ENCODE measurements around the gene OSBPL10.
"Not testable (repeated sequence)": the region's sequence is repeated elsewhere in the genome, so short reads cannot be mapped to it uniquely, and the experiment has no call there.

The OSBPL10 gene

GRCh38 chr3:31692751-31693150, 288.3 kb downstream of the OSBPL10 start:
- DNase-seq: no peak

DNA sequence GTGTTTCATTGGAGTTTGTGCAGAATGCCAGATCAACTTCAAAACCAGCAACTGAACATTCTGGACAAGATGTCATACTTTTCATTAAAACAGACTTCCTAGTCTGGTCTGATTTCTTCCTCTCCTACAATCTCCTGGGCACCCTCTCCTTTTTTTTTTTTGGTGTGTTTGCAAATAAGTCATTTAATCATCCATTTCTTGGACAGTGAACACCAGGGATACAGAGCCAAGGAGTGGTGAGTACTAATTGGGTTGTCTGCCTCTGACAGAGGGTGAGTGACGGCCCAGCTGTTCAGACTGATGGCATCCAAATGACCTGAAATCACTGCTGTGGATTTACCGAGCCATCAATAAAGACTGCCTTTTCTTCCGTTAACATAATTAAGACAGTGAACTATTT, 290.3 kb downstream of the OSBPL10 start:
- DNase-seq: no peak

DNA sequence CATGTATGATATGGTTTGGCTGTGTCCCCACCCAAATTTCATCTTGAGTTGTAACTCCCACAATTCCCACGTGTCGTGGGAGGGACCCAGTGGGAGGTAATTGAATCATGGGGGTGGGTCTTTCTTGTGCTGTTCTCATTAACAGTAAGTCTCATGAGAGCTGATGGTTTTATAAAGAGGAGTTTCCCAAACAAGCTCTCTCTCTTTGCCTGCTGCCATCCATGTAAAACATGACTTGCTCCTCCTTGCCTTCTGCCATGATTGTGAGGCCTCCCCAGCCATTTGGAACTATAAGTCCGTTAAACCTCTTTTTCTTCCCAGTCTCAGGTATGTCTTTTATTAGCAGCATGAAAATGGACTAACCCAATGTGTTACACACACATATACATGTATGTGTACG, 291.5 kb downstream of the OSBPL10 start:
- not testable (repeated sequence) for DNase-seq

- no peak for DNase-seq
These were observed 292.1 kb downstream of the OSBPL10 start for GRCh38 chr3:31688984-31689383.

- DNase-seq: no peak
These were observed 293.9 kb downstream of the OSBPL10 start for GRCh38 chr3:31687020-31687802.

DNA sequence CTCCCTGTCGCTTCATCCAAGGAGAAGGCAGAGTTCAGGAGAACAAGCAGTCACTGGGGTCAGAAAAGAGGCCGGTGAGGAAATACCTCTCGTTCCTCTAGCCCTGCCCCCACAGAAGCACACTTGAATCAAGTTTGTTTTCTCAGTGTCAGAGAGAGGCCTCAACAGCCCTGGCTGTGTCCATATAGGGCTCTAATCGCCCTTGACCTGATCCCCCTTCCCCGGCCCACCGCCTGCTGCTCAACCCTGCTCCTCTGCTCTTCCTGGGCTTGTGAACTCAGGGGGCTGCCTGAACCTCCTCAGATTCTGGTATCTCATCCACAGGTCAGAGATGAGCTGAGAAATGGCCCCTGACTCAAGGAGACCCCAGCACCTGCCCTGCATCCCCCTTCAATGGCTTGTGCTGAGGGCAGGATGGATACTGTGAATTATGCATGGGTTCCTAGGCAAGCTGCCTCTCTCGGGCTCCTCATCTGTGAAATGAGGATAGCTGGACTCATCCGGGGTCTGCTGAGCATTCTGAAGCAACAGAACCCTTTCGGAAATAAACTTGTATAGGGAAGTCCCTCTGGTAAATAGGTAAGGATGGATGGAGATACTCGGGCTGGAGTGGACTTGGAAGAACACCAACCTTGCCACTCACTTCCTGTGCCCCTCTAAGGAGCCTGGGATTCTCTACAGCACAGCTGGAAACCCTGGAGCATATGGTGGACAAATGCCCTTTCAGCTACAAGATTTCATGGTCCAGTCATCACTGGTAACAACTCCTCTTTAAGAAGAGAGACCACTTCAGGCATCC, 300.8 kb downstream of the OSBPL10 start:
- DNase-seq: no peak

DNA sequence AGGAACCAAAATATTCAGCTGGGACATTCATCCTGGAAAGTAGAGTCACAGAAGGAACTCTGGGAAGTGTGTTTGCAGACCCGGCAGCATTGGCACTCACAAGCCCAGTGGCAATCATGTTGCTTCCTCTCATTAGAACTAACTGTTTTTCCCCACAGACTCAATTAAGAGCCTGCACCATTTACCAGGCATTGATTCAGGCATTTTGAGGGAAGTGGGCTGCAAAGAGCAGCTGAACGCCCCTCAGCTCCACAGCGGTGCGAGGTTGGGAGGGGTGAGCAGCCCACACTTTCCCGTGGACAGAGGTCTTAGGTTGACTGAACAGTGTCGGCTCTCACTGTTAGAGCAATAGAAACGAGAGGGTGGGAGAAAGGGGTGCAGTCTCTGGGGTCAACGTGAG, 304.5 kb downstream of the OSBPL10 start:
- no peak for DNase-seq

GRCh38 chr3:31673950-31674349, 307.1 kb downstream of the OSBPL10 start:
- DNase-seq: no peak

GRCh38 chr3:31671976-31672375, 309.1 kb downstream of the OSBPL10 start:
- DNase-seq: no peak

- no peak for DNase-seq
These were observed 309.6 kb downstream of the OSBPL10 start for GRCh38 chr3:31671451-31671850.

GRCh38 chr3:31670722-31671121, 310.3 kb downstream of the OSBPL10 start:
- no peak for DNase-seq

- no peak for DNase-seq
These were observed 310.9 kb downstream of the OSBPL10 start for GRCh38 chr3:31670136-31670535.

DNA sequence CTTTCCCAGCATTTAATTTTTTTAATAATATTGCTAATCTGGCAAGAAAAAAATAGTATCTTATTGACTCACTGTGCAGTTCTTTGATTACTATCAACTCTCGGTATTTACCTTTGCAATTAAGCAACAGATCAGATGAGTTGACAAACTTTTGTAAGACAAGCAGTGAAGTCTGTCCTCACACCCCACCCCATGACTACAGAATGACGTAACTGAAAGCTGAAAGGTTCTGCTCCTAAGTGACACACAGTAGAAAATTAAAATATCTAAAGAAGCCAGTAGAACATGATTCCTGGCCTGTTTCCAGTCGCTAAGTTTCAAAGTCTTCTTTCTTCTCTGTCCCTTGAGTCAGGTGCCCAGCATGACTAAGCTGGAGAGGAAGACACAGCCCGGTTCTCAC, 312.8 kb downstream of the OSBPL10 start:
- no peak for DNase-seq

GRCh38 chr3:31667582-31667981, 313.5 kb downstream of the OSBPL10 start:
- DNase-seq: no peak

GRCh38 chr3:31664031-31664430, 317.0 kb downstream of the OSBPL10 start:
- no peak for DNase-seq

DNA sequence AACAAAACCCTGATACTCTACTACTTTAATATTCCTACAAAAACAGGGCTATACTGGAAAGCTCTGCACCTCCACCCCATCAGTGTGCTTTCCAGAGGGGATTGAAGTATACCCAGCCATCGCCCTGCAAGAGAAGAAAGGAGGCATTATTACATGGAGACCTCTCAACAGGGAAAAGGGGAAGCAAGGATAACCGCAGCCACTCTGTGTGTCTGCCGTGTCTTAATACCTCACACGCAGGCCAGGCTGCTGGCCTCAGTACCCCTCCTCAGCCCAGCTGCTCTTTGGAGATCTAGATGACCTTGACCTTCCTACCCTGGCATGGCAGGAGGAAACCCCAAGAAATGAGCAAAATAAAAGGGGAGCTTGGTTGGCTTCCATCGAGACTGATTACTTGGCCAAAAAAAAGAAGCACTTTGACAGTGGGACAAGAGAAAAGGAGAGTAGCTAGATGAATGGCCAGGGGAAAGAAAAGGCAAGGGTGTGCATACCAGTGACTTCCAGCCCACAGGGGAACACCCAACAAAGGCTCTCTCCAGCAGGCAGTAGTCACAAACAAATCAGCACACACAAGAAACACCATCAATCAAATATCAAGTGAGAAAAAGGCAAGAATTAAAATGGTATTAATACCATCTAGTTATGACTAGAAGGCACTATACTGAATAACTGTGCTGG, 318.9 kb downstream of the OSBPL10 start:
- DNase-seq: no peak

GRCh38 chr3:31661286-31661685, 319.8 kb downstream of the OSBPL10 start:
- no peak for DNase-seq

DNA sequence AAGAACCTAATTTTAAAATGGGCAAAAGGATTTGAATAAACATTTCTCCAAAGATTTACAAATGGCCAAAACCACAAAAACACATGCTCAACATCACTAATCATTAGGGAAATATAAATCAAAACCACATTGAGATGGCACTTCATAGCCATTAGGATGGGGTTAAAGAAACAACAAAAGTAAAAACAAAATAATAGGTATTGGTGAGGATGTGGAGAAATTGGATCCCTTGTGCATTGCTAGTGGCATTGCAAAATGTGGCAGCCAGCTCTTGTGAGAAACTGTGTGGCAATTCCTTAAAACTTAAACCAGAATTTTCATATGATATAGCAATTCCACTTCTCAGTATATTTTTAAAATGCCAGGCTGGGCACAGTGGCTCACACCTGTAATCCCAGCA, 321.8 kb downstream of the OSBPL10 start:
- no peak for DNase-seq

GRCh38 chr3:31654998-31655397, 326.1 kb downstream of the OSBPL10 start:
- no peak for DNase-seq

GRCh38 chr3:31653464-31653863, 327.6 kb downstream of the OSBPL10 start:
- no peak for DNase-seq

GRCh38 chr3:31652296-31652695, 328.8 kb downstream of the OSBPL10 start:
- no peak for DNase-seq

GRCh38 chr3:31648286-31648968, 332.6 kb downstream of the OSBPL10 start:
- DNase-seq: no peak

DNA sequence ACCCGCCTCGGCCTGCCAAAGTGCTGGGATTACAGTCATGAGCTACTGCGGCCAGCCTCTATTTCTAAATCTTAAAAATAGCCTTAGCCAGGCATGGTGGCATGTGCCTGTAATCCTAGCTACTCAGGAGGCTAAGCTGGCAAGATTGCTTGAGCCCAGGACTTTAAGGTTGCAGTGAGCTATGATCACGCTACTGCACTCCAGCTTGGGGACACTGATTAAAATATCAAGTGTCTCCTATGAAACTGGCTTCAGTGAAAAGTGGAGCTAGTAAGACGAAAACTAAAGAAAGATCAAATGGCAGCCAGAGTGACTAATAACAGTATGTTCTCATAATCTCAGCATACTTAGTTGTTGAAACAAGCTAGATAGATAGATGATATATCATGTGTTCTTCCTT, 335.8 kb downstream of the OSBPL10 start:
- DNase-seq: no peak

Measured in CD4-positive, alpha-beta T cell treated with Interleukin-10 for 1 hour (primary cell).